Right atrium auricular region (tissue), 2 donors: Measurements from ENCODE around the gene LHFPL2. TPM values are rescaled to one million over a fixed set of nuclear protein-coding genes. Genes with fewer than 3 reads are reported as not detected.
"Not testable (repeated sequence)": the region's sequence is repeated elsewhere in the genome, so short reads cannot be mapped to it uniquely, and the experiment has no call there.

Experiments used
- DNase-seq: peaks from one replicate; pipeline ENCODE4 v3.0.0-alpha.2; 2019; ENCODE audit warnings: low spot score
- H3K27ac ChIP-seq, 2 donors: fragments of 200-600 bp; sonication (generic); 1 replicate in 1 of 2; 2 replicates in 1 of 2; pipeline ENCODE4 v1.5.1; 2016 to 2019
- H3K27me3 ChIP-seq, 2 donors: fragments of 200-600 bp; sonication (generic); one replicate each; pipeline versions ENCODE4 v1.5.1 to v1.6.0; 2017 to 2019
- H3K36me3 ChIP-seq: fragments of 200-600 bp; sonication (generic); one replicate; pipeline ENCODE4 v1.5.1; 2016
- H3K4me1 ChIP-seq, 2 donors: fragments of 200-600 bp; sonication (generic); one replicate each; pipeline versions ENCODE4 v1.5.1 to v1.6.0; 2017 to 2019
- H3K4me3 ChIP-seq, 2 donors: fragments of 200-600 bp; sonication (generic); 1 replicate in 1 of 2; 2 replicates in 1 of 2; pipeline ENCODE4 v1.5.1; 2017 to 2019; ENCODE audit warnings: mild to moderate bottlenecking in 1 of 2, moderate library complexity in 1 of 2
- H3K9me3 ChIP-seq, 2 donors: fragments of 200-600 bp; sonication (generic); one replicate each; pipeline ENCODE4 v1.5.1; 2019
- total RNA-seq, 2 donors: library from RNA; depleted of rRNA; stranded (reverse); fragments of >200 nt; gene quantifications; one replicate each; pipeline ENCODE4 v1.1.0, GENCODE V29; 2016
- TF ChIP-seq, protein P1 (sequence below), 2 donors: fragments of 200-600 bp; sonication (generic); IDR thresholded peaks; one replicate each; pipeline ENCODE4 v1.5.1; 2019; ENCODE audit warnings: antibody characterized with exemption in 2 of 2

The LHFPL2 gene
- total RNA-seq, 2 donors from 2014 or later: 9.9 to 15.9 TPM

DNA sequence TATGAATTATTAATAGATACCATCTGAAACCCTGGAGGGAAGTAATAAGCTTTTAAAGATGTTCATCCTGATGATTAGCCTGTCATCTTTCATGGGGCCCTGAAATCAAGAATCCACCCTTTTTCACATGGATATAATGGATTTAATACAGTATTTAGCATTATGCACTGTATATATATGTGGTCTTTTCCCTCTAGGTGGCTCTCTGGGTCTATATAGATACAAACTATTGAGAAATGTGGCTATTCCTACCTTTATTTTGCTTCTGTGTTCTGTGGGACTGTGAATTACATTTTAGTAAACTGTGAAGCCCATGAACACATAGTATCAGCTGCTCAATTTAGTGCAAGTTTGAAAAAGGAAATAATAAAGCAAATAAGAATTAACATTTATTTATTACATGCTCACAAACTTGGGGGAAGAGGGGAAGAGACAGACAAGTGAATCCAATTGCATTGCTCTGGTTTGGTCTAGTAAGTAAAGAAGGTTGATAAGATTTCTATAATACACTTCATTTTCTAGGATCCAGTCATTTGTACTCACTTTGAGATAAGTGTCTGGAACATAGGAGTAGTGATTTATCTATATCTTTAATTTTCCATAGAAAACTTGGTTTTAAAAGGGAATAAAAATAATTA is 176.0 kb downstream of the LHFPL2 start:
- Histone ChIP-seq H3K4me3 (no peak overlapping the region), H3K36me3 (no peaks in the 10 kb centered on the region), H3K27ac (no peak overlapping the region), H3K27me3 (no peaks in the 10 kb centered on the region), H3K9me3 (no peaks in the 10 kb centered on the region), H3K4me1 (peaks cover 0 to 3% of the 10 kb centered on the region in 2 donors)
- TF ChIP-seq, protein P1, sequence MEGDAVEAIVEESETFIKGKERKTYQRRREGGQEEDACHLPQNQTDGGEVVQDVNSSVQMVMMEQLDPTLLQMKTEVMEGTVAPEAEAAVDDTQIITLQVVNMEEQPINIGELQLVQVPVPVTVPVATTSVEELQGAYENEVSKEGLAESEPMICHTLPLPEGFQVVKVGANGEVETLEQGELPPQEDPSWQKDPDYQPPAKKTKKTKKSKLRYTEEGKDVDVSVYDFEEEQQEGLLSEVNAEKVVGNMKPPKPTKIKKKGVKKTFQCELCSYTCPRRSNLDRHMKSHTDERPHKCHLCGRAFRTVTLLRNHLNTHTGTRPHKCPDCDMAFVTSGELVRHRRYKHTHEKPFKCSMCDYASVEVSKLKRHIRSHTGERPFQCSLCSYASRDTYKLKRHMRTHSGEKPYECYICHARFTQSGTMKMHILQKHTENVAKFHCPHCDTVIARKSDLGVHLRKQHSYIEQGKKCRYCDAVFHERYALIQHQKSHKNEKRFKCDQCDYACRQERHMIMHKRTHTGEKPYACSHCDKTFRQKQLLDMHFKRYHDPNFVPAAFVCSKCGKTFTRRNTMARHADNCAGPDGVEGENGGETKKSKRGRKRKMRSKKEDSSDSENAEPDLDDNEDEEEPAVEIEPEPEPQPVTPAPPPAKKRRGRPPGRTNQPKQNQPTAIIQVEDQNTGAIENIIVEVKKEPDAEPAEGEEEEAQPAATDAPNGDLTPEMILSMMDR (IDR thresholded peaks at IDR 0.05): no peak
- DNase-seq: no peak

DNA sequence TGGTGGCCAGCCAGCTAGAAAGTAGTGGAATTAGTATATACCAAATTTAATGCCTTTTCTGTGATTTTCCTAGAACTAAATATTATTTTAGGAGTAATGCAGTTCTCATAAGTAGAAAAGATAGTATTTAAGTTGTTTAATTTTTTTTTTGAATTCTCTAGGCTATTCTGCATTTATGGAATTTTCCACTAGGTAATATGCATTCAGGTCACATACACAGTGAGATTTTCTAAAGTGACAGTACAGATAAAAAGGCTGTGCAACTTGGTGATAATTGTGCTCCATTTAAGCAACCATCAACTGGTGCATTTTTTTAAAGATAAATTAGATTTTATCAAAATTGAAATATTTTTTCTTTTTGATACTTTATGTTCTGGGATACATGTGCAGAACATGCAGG is 176.7 kb downstream of the LHFPL2 start:
- Histone ChIP-seq H3K27ac (no peak overlapping the region), H3K9me3 (no peaks in the 10 kb centered on the region), H3K4me1 (peaks cover 0 to 3% of the 10 kb centered on the region in 2 donors), H3K27me3 (no peaks in the 10 kb centered on the region), H3K4me3 (no peak overlapping the region), H3K36me3 (no peaks in the 10 kb centered on the region)
- DNase-seq: no peak
- TF ChIP-seq, protein P1 (IDR thresholded peaks at IDR 0.05): no peak

DNA sequence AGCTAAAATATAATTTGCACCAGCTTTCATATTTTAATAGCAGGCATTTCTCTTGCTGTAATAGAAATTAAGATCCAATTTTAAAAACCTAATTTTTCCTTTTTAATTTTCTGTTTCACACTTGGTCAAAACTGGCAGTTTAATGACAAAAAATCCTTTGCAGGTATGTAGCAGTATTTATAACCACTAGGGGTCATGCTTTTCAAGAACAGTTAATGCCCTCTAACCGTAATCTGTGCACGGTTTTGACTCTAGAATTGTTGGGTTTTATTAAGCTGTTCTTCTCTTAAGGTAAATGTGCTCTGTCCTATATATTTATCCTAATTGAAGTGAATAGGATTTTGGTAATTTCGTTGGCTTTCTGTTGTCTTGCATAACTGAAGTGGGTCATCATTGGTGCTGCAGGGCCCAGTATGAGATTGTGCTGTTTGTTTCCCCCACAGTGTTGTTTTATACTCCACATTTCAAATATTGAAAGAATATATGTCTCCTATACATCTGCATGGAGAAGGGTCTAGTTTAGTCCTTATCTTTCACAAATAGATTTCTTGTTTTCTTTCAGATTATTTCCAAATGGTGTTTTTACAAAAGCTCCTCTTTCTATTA is 180.7 kb downstream of the LHFPL2 start:
- H3K36me3 ChIP-seq: no peaks in the 10 kb centered on the region
- H3K4me1 ChIP-seq: peaks cover 0 to 3% of the 10 kb centered on the region in 2 donors
- TF ChIP-seq, protein P1 (IDR thresholded peaks at IDR 0.05): peak; percentile 70 to 83
- H3K27me3 ChIP-seq: no peaks in the 10 kb centered on the region
- DNase-seq: no peak
- H3K9me3 ChIP-seq: no peaks in the 10 kb centered on the region
- H3K27ac ChIP-seq: no peak overlapping the region
- H3K4me3 ChIP-seq: no peak overlapping the region

DNA sequence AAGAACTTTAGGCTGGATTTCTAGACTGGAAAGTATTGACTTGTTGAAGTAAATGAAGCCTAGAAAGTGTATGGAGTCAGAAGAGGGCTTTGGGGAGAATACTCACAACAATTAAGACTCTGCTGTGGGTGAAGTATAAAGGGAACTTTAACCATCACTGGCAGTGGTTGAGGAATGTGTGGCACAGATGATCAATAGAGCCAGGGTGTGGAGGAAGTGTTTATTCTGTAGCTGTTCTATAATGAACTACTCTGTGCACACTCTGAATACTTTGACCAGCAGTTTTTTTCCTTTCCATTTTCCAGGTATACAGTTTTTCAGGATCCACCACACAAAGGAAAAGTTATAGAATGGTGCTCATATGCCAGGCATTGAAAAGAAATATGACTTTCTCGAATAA is 181.4 kb downstream of the LHFPL2 start:
- H3K4me3 ChIP-seq: no peak overlapping the region
- TF ChIP-seq, protein P1 (IDR thresholded peaks at IDR 0.05): no peak
- no peak for DNase-seq
- peaks cover 0 to 3% of the 10 kb centered on the region in 2 donors for H3K4me1 ChIP-seq
- no peaks in the 10 kb centered on the region for H3K36me3 ChIP-seq
- no peaks in the 10 kb centered on the region for H3K27me3 ChIP-seq
- no peak overlapping the region for H3K27ac ChIP-seq
- H3K9me3 ChIP-seq: no peaks in the 10 kb centered on the region

DNA sequence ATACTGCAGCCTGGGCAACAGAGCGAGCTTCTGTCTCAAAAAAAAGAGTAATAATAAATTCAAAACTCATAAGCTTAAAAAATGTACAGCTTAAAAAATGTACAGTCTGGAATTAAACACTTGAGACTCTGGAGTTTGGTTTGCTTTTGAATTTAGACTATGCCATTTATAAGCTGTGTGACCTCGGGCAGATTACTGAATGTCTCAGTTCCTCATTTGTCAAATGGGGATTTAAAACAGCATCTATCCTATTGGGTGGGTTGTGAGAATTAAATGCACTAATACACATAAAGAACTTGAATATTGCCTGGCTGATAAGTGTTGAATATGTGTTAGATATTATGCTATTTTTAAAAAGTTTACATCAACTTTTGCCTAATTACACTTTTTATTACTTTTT is 189.7 kb downstream of the LHFPL2 start:
- Histone ChIP-seq H3K4me3 (no peak overlapping the region), H3K36me3 (no peaks in the 10 kb centered on the region), H3K27me3 (no peaks in the 10 kb centered on the region), H3K27ac (no peak overlapping the region), H3K4me1 (no peaks in the 10 kb centered on the region), H3K9me3 (no peaks in the 10 kb centered on the region)
- TF ChIP-seq, protein P1 (IDR thresholded peaks at IDR 0.05): no peak
- no peak for DNase-seq

DNA sequence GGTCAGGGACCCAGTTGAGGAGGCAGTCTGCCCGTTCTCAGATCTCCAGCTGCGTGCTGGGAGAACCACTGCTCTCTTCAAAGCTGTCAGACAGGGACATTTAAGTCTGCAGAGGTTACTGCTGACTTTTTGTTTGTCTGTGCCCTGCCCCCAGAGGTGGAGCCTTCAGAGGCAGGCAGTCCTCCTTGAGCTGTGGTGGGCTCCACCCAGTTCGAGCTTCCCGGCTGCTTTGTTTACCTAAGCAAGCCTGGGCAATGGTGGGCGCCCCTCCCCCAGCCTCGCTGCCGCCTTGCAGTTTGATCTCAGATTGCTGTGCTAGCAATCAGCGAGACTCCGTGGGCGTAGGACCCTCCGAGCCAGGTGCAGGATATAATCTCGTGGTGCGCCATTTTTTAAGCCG is 191.1 kb downstream of the LHFPL2 start:
- H3K4me3 ChIP-seq, H3K27me3 ChIP-seq, H3K27ac ChIP-seq, DNase-seq, H3K36me3 ChIP-seq, H3K4me1 ChIP-seq, H3K9me3 ChIP-seq: not testable (repeated sequence)
